Measurements from ENCODE around the gene RIC1.
"Not testable (repeated sequence)": the region's sequence is repeated elsewhere in the genome, so short reads cannot be mapped to it uniquely, and the experiment has no call there.

- TF ChIP-seq CTCF, POLR2A, EP300 (IDR thresholded peaks at IDR 0.05): not testable (repeated sequence)
Observed at GRCh38 chr9:5581706-5582105, 47.2 kb upstream of the RIC1 start.
